Measurements from ENCODE around the gene PLCL2. TPM values are rescaled to one million over a fixed set of nuclear protein-coding genes. Genes with fewer than 3 reads are reported as not detected.
A peak's percentile ranks its signal among the peaks of the same experiment; 100 is the strongest.

The PLCL2 gene
- total and polyA plus RNA-seq, 10 of the 15 experiments (the other 5 are each of a cell fraction or from before 2014, with no cell fraction given), result 7.5 to 37.3 (median 21.7) TPM

- SMC1A ChIA-PET (ENCODE audit: uncharacterized antibody, unreplicated experiment), result interaction anchor here (0.7 to 6.6 kb wide), 19 partner anchors 9 to 430 kb away, joined by 3 to 38 read pairs (median 7); partner anchors contain the start of gene PLCL2
- DNase-seq (ENCODE audit: low read depth, low spot score) (no peak), FAIRE-seq (no peak), ATAC-seq (peak; percentile 81)
- Histone ChIP-seq H3K4me3 (no peak overlapping the region), H3K4me2 (ENCODE audit: control insufficient read depth, insufficient read depth) (no peak overlapping the region), H3K79me2 (ENCODE audit: control insufficient read depth, insufficient read depth, low read length) (peaks cover 5% of the 10 kb centered on the region), H3K27me3 (replicated peaks in 1 of 2; ENCODE audit: control insufficient read depth in 2 of 2, insufficient read depth in 2 of 2, low read length in 1 of 2) (no peaks in the 10 kb centered on the region), H3K36me3 (ENCODE audit: control insufficient read depth in 2 of 2, insufficient read depth in 2 of 2, low read length in 1 of 2) (peaks cover 1 to 6% of the 10 kb centered on the region in 2 experiments; a peak in 3 of 4 replicates), H3K9me3 (replicated peaks; ENCODE audit: control insufficient read depth, insufficient read depth, low read length) (no peaks in the 10 kb centered on the region), H2AFZ (ENCODE audit: control insufficient read depth, low read depth, low read length) (no peak overlapping the region), H3K27ac (ENCODE audit: control insufficient read depth, insufficient read depth) (no peak overlapping the region), H3K4me1 (ENCODE audit: control insufficient read depth, insufficient read depth, low read length) (peaks cover 15% of the 10 kb centered on the region), H3K9ac (ENCODE audit: control insufficient read depth, insufficient read depth, low read length) (no peak overlapping the region), H4K20me1 (ENCODE audit: control insufficient read depth, insufficient read depth) (no peaks in the 10 kb centered on the region)
- POLR2A ChIA-PET, result no interaction called here
- TF ChIP-seq RAD21 (IDR thresholded peaks at IDR 0.05; ENCODE audit: insufficient read depth, low read depth, low read length) (peak; percentile 76), SMARCA5 (IDR thresholded peaks at IDR 0.05) (0 out of 2 replicates have a peak, but pooled peaks have one; percentile 53), RAD51 (IDR thresholded peaks at IDR 0.05) (no peak), SMC3 (IDR thresholded peaks at IDR 0.05; ENCODE audit: borderline replicate concordance, low read length) (peak; percentile 66; the same call in 1 of the 2 replicates), IKZF2 (IDR thresholded peaks at IDR 0.05) (peak in 1 of 2 experiments; percentile 19; a peak in 1 of 4 replicates), CTCF (IDR thresholded peaks at IDR 0.05 in 2 of 3, conservative IDR thresholded peaks at IDR 0.05 in 1 of 3; ENCODE audit: control insufficient read depth in 2 of 3, extremely low read depth in 1 of 3, insufficient read depth in 1 of 3, low read depth in 3 of 3, low read length in 3 of 3) (peak; percentile 54 to 64 (median 54); a peak in 5 of 6 replicates), SREBF1 (IDR thresholded peaks at IDR 0.05; ENCODE audit: low read length) (no peak), RUNX3 (IDR thresholded peaks at IDR 0.05; ENCODE audit: low read length) (peak; percentile 44; the same call in 1 of the 2 replicates)
- intact Hi-C loops (cut with micrococcal nuclease; ENCODE audit: unreplicated experiment) (loop anchor here (2.0 to 5.0 kb wide), 4 partner anchors 148 to 430 kb away; partner anchors contain the start of gene PLCL2), in situ Hi-C loops (cut with MboI) (loop anchor here (25.0 kb wide), 1 partner anchor 745 kb away; no protein-coding TSS in a partner anchor)
- RAD21 ChIA-PET (ENCODE audit: unreplicated experiment), result interaction anchor here (0.7 to 7.1 kb wide), 15 partner anchors 8 to 399 kb away, joined by 3 to 54 read pairs (median 4); partner anchors contain the start of gene PLCL2
- CTCF ChIA-PET, result interaction anchor here (0.7 to 6.4 kb wide), 23 partner anchors 8 to 430 kb away, joined by 3 to 43 read pairs (median 5); partner anchors contain the start of gene PLCL2
- no TSS peak for BruUV-seq (replicated peaks)
- 55% methylated on average over 3 of the region's 3 CpGs for WGBS (ENCODE audit: insufficient coverage, insufficient replicate concordance, low lambda C conversion rate, missing lambda C conversion rate)
Observed at GRCh38 chr3:17032407-17033034, 147.8 kb downstream of the PLCL2 start.

Measured in GM12878 (cell line).